Islet of Langerhans (tissue), 1 donor: Measurements from ENCODE around the gene SLC1A1.

Source experiments
- FAIRE-seq: peaks from one replicate; lab custom pipeline; 2011; peaks lifted over from hg19 to GRCh38; lab: Jason Lieb, UNC

The SLC1A1 gene

GRCh38 chr9:4489919-4490704 is at the start of gene SLC1A1:
Gene SLC1A1, plus strand, starts transcription at chr9:4490468. Its CDS starts 212 bp downstream, at chr9:4490680.
- no peak for FAIRE-seq

GRCh38 chr9:4442806-4443205 is 47.5 kb upstream of the SLC1A1 start:
- no peak for FAIRE-seq

GRCh38 chr9:4443439-4443838 is 46.8 kb upstream of the SLC1A1 start:
- no peak for FAIRE-seq

GRCh38 chr9:4461437-4461836 is 28.8 kb upstream of the SLC1A1 start:
- no peak for FAIRE-seq

GRCh38 chr9:4463824-4464223 is 26.4 kb upstream of the SLC1A1 start:
- FAIRE-seq: no peak

- no peak for FAIRE-seq
Measured at GRCh38 chr9:4464911-4465513, 25.3 kb upstream of the SLC1A1 start.

- FAIRE-seq: no peak
Measured at GRCh38 chr9:4465910-4466309, 24.4 kb upstream of the SLC1A1 start.

- no peak for FAIRE-seq
Measured at GRCh38 chr9:4475301-4475700, 15.0 kb upstream of the SLC1A1 start.

- FAIRE-seq: no peak
Measured at GRCh38 chr9:4486176-4486575, 4.1 kb upstream of the SLC1A1 start.

- no peak for FAIRE-seq
Measured at GRCh38 chr9:4489562-4489918, 728 bp upstream of the SLC1A1 start.

- no peak for FAIRE-seq
Measured at GRCh38 chr9:4490705-4491625, 697 bp downstream of the SLC1A1 start.

- FAIRE-seq: no peak
Measured at GRCh38 chr9:4491626-4491975, 1.3 kb downstream of the SLC1A1 start.

GRCh38 chr9:4494332-4494731 is 4.1 kb downstream of the SLC1A1 start:
- FAIRE-seq: no peak

- no peak for FAIRE-seq
Measured at GRCh38 chr9:4494806-4495205, 4.5 kb downstream of the SLC1A1 start.

GRCh38 chr9:4495537-4495936 is 5.3 kb downstream of the SLC1A1 start:
- no peak for FAIRE-seq

- FAIRE-seq: no peak
Measured at GRCh38 chr9:4496497-4496896, 6.2 kb downstream of the SLC1A1 start.

GRCh38 chr9:4497395-4497794 is 7.1 kb downstream of the SLC1A1 start:
- no peak for FAIRE-seq

GRCh38 chr9:4497855-4498254 is 7.6 kb downstream of the SLC1A1 start:
- no peak for FAIRE-seq

GRCh38 chr9:4499917-4500316 is 9.6 kb downstream of the SLC1A1 start:
- no peak for FAIRE-seq

GRCh38 chr9:4501147-4501507 is 10.9 kb downstream of the SLC1A1 start:
- FAIRE-seq: no peak

GRCh38 chr9:4502444-4502843 is 12.2 kb downstream of the SLC1A1 start:
- no peak for FAIRE-seq

GRCh38 chr9:4503103-4503502 is 12.8 kb downstream of the SLC1A1 start:
- no peak for FAIRE-seq

- FAIRE-seq: no peak
Measured at GRCh38 chr9:4504250-4504649, 14.0 kb downstream of the SLC1A1 start.
